Stimulated activated effector memory CD8-positive, alpha-beta T cell treated with anti-CD3 and anti-CD28 coated beads, Interleukin-12 subunit alpha, Interleukin-12 subunit beta, amount 100 ng/mL, for 72 hours (primary cell): ENCODE measurements around the gene WDR54.
A peak's percentile ranks its signal among the peaks of the same experiment; 100 is the strongest.

Experiments
- ATAC-seq: fragments of 150-1000 bp; cut with Tn5 transposase; 2 replicates; pipeline ENCODE4 v1.10.0; 2021
- DNase-seq, 2 donors: peaks; one replicate each; pipeline ENCODE4 v3.0.0; 2021 to 2022; ENCODE audit warnings: low spot score in 2 of 2
- H3K27ac Mint-ChIP-seq: one replicate; pipeline ENCODE4 v1.8.0; 2022; ENCODE audit warnings: mild to moderate bottlenecking, mixed read lengths
- H3K36me3 Mint-ChIP-seq: one replicate; pipeline ENCODE4 v1.8.0; 2022; ENCODE audit warnings: mild to moderate bottlenecking, mixed read lengths
- H3K4me1 Mint-ChIP-seq: one replicate; pipeline ENCODE4 v1.8.0; 2022; ENCODE audit warnings: mixed read lengths
- H3K4me3 Mint-ChIP-seq: one replicate; pipeline ENCODE4 v1.8.0; 2022; ENCODE audit warnings: mild to moderate bottlenecking, mixed read lengths
- H3K9me3 Mint-ChIP-seq: one replicate; pipeline ENCODE4 v1.8.0; 2022; ENCODE audit warnings: mixed read lengths

WDR54 gene

GRCh38 chr2:74471332-74472065 is 50.0 kb downstream of the WDR54 start:
- H3K4me3 Mint-ChIP-seq, result peak overlapping the region; percentile 97
- peak; percentile 4 for ATAC-seq
- H3K36me3 Mint-ChIP-seq, result peaks cover 56% of the 10 kb centered on the region
- H3K4me1 Mint-ChIP-seq, result peaks cover 27% of the 10 kb centered on the region
- H3K9me3 Mint-ChIP-seq, result no peaks in the 10 kb centered on the region
- peak overlapping the region; percentile 97 for H3K27ac Mint-ChIP-seq
- DNase-seq, result no peak

DNA sequence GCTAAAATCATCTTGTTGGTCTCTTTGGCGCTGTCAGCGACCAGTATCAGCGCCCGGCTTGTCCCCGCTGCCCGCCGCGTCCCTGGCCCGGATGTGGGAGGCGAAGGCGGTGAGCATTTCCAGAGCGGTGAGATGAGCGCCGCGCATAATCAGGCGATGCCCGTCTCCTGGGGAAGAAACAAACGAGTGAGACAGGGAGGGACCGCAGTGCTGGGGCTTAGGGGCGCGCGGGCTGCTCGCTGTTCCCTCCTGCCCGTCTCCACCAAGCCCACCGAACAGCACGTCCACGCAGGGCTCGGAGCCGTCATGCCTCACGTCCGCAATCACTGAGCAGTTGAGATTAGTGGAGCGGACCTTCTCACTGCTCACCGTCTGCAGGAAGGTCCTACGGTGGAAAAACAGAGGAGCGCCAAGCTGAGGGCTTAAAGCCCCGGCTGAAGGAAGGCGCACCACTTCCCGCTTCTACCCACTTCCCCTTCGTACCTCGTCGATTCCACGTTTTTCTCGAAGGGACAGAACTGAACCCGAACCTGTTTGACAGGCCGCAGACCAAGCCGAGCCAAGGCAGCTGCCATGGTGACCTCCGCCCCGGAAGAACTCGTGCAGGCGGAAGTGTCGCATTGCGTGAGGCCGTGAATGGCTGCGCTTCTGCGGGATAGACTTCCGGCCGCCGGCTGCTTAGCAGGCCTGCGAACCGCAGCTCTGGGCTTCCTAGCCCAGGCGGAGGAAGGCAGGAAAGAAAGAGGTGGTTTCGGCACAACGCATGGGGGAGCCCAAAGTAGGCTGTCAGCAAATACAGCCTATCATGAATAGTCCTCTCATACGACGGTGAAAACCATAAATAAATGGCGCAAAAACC is 50.8 kb downstream of the WDR54 start, which contains the start of gene MRPL53:
TSS of gene MRPL53 (minus strand) at position 595 of the 859 bp plus-strand sequence. CDS start at position 575, 20 bp downstream.
- H3K27ac Mint-ChIP-seq, result peak within 1 kb of the TSS; percentile 97

GRCh38 chr2:74472945-74473258 is 51.4 kb downstream of the WDR54 start:
- ATAC-seq (no peak), DNase-seq (no peak)
- Mint-ChIP-seq H3K36me3 (peaks cover 63% of the 10 kb centered on the region), H3K27ac (peak overlapping the region; percentile 97), H3K4me3 (peak overlapping the region; percentile 97), H3K9me3 (no peaks in the 10 kb centered on the region), H3K4me1 (peaks cover 27% of the 10 kb centered on the region)

More for the DNA sequence above, 50.8 kb downstream of the WDR54 start, which contains the start of gene MRPL53:
- ATAC-seq, result peak; percentile 96
- H3K36me3 Mint-ChIP-seq, result peaks cover 57% of the 10 kb centered on the region
- peak; percentile 88 to 97 for DNase-seq
- peaks cover 27% of the 10 kb centered on the region for H3K4me1 Mint-ChIP-seq
- H3K9me3 Mint-ChIP-seq, result no peaks in the 10 kb centered on the region
- peak within 1 kb of the TSS; percentile 97 for H3K4me3 Mint-ChIP-seq

DNA sequence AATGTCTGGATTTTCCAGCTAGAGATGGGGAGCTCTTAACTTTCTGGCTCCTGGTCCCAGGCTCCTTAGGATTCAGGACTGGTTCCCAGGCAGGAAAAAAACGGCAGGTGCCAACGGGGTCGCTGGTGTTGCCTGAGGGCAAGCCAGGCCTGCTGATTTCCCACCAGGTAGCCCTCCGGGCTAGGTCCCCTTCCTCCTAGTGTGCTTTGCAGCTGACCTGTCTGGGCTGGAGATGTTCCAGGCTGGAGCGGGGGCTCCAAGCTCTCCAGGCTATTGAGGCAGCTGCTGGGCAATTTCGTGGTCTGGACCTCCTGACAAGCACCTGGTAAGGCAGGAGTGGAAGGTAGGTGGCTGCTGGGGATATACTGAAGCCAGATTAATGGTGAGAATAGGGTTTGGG is 53.0 kb downstream of the WDR54 start:
- H3K36me3 Mint-ChIP-seq, result peaks cover 79% of the 10 kb centered on the region
- DNase-seq (no peak), ATAC-seq (no peak)
- H3K27ac Mint-ChIP-seq, result no peak overlapping the region
- H3K9me3 Mint-ChIP-seq, result no peaks in the 10 kb centered on the region
- peaks cover 27% of the 10 kb centered on the region for H3K4me1 Mint-ChIP-seq
- H3K4me3 Mint-ChIP-seq, result peak overlapping the region; percentile 97

DNA sequence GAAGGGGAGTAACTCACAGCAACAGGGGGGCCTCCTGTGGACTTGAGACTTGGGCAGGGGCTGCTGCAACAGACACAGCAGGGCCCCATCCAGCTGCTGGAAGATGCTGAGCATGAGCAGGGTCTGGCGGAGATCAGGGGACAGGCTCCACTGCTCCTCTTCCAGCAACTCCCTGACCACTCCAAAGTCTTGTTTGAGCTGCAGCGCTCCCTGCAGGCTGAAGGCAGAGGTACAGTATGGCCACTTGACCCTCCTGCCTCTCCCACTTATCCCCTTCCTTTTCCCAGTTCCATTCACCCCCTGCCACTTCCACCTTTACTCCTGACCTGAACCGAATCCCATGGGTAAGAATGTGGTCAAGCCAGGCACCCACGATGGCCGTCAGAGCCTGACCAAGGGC is 53.4 kb downstream of the WDR54 start:
- Mint-ChIP-seq H3K9me3 (no peaks in the 10 kb centered on the region), H3K4me3 (no peak overlapping the region), H3K36me3 (peaks cover 83% of the 10 kb centered on the region), H3K4me1 (peaks cover 24% of the 10 kb centered on the region), H3K27ac (peak overlapping the region; percentile 54)
- no peak for ATAC-seq
- no peak for DNase-seq
